Measurements from ENCODE around the gene SYN1.

GRCh38 chrX:47643926-47644325 lies 24.3 kb upstream of the SYN1 start:
- TF ChIP-seq CTCF (IDR thresholded peaks at IDR 0.05), result peak in 3 of 6 experiments; percentile 11 to 28 (median 14)
- TF ChIP-seq POLR2A (IDR thresholded peaks at IDR 0.05), result no peak
